ENCODE data around the gene PTPN3.

The PTPN3 gene

DNA sequence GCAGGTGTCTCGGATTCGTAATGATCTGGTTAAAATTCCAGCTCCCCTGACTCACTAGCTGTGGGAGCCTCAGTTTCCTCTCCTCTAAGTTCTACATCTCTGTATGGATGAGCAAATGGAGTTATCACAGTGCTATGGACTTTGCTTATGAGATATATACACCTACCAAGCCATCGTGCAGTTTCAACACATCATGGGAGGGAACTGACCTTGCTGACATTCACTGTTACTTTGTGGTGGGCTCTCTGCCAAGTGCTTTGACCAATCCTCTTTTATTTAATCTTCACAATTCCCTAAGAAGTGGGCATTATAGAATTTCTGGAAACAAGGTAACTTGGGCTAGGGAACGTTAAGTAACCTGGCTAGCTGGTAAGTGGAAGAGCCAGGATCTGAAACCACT lies 70.2 kb downstream of the PTPN3 start:
- TF ChIP-seq CTCF (conservative IDR thresholded peaks at IDR 0.05; ENCODE audit: low read depth): no peak
- POLR2A ChIA-PET (ENCODE audit: low non-redundant PET): no interaction called here
- CTCF ChIA-PET: interaction anchor here (0.6 to 1.6 kb wide), 2 partner anchors 13 to 199 kb away, joined by 4 to 7 read pairs; no protein-coding TSS in a partner anchor
- no peak overlapping the region for H3K27ac ChIP-seq
- DNase-seq (ENCODE audit: low spot score): no peak

- H3K27ac ChIP-seq: no peak overlapping the region
- CTCF ChIA-PET: no interaction called here
- TF ChIP-seq CTCF (conservative IDR thresholded peaks at IDR 0.05; ENCODE audit: low read depth): no peak
- POLR2A ChIA-PET (ENCODE audit: low non-redundant PET): no interaction called here
- no peak for DNase-seq (ENCODE audit: low spot score)
Observed at GRCh38 chr9:109426626-109427402, 71.3 kb downstream of the PTPN3 start.

DNA sequence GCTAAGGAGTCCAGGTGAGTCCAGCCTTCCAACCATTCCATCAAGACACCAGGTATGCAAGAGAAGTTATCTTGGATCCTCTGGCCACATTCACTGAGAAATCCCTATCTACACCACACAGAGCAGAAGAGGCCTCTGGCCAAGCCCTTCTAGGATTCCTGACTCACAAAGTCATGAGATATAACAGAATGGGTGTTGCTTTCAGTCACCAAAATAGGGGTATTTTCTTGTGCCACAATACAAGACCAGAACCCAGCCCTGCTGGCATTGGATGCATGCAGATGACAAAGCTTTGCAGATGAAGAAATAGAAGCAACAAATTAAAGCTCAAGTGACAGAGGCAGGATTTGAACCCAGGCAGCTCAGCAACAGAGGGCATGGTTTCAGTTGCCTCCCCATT lies 73.5 kb downstream of the PTPN3 start:
- H3K27ac ChIP-seq: no peak overlapping the region
- ChIA-PET POLR2A (ENCODE audit: low non-redundant PET) (no interaction called here), CTCF (interaction anchor here (0.6 kb wide), 1 partner anchor 238 kb away, joined by 3 read pairs; no protein-coding TSS in a partner anchor)
- no peak for TF ChIP-seq CTCF (conservative IDR thresholded peaks at IDR 0.05; ENCODE audit: low read depth)
- DNase-seq (ENCODE audit: low spot score): no peak

GRCh38 chr9:109423877-109424276 lies 74.2 kb downstream of the PTPN3 start:
- no peak for DNase-seq (ENCODE audit: low spot score)
- POLR2A ChIA-PET (ENCODE audit: low non-redundant PET): no interaction called here
- no peak for TF ChIP-seq CTCF (conservative IDR thresholded peaks at IDR 0.05; ENCODE audit: low read depth)
- H3K27ac ChIP-seq: no peak overlapping the region
- CTCF ChIA-PET: interaction anchor here (0.6 to 1.7 kb wide), 3 partner anchors 12 to 237 kb away, joined by 3 to 5 read pairs (median 3); no protein-coding TSS in a partner anchor

DNA sequence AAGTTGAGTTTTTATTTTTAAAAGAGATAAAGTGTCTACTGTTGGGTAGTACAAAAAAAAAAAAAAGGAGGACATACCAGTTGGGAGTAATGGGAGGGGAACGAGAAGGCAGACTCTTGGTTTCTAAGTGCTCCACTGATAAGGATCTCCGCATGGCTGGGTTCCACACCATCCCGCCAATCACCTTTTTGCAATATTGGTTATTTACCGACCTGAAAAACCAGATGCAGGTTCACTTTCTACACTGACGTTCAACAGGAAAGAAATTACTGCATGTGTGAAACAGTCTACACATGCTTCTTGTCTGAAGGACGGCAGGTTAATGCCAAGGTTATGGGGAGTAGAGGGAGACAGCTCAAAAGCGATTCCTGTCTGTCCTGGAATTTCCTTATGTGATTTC lies 75.5 kb downstream of the PTPN3 start:
- TF ChIP-seq CTCF (conservative IDR thresholded peaks at IDR 0.05; ENCODE audit: low read depth): no peak
- POLR2A ChIA-PET (ENCODE audit: low non-redundant PET): no interaction called here
- DNase-seq (ENCODE audit: low spot score): no peak
- CTCF ChIA-PET: interaction anchor here (0.6 to 1.7 kb wide), 5 partner anchors 13 to 155 kb away, joined by 3 to 5 read pairs (median 3); no protein-coding TSS in a partner anchor
- H3K27ac ChIP-seq: no peak overlapping the region

DNA sequence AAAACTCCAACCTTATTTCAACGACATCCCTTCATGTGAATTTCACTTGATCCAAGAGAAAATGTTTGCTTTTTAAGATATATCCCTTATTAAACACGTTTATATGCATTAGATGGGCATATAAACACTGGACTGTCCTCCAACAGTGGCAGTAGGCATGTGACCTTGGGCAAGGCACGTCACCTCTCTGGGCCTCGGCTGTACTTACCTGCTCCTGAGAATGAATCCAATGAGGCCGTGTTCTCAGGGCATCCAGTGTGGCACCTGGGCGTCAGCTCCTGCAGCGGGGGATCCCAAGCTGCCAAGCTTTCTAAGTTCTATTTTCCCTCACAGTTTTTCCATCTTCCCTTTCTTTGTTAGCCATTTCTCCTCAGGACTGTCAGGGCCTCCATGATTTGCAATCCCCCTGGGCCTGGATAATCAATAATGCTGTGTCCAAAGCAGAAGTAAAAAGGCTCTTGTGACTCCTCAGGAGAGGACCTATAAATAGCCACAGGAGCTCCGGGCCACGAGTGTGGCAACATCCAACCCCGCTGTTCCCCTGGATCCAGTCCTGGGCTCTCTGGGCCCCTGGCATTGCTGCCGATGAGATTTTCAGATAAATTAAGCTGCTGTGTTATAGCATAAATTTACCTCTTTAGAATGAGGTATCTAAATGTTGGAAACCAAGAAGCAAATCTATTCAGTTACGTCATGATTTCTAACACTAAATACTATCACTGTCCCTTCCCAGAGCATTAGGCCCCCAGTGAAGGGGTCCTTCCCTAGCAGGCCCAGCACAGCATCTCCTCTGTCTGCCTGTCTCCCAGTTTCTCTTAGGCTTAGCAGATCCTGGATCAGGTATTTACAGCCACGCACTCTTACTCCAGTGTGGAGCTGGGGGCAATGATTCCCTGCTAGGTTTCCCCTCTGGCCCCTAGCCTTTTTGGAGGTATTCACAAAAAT lies 76.8 kb downstream of the PTPN3 start:
- ChIA-PET CTCF (no interaction called here), POLR2A (ENCODE audit: low non-redundant PET) (no interaction called here)
- DNase-seq (ENCODE audit: low spot score): no peak
- no peak for TF ChIP-seq CTCF (conservative IDR thresholded peaks at IDR 0.05; ENCODE audit: low read depth)
- no peak overlapping the region for H3K27ac ChIP-seq

All from RWPE1 (cell line).